HG03575 (cell line): ENCODE results near the gene CEP41.

Source experiments
- ATAC-seq: cut with Tn5 transposase; IDR thresholded peaks from one replicate; pipeline ENCODE4 v1.9.1; 2021; ENCODE audit not compliant: unreplicated experiment, insufficient number of reproducible peaks, low FRiP score; ENCODE audit errors: extremely low read depth

Gene CEP41

GRCh38 chr7:130425796-130426195 lies 15.0 kb downstream of the CEP41 start:
- no peak for ATAC-seq

GRCh38 chr7:130423501-130424037 lies 17.2 kb downstream of the CEP41 start:
- ATAC-seq, result no peak

- no peak for ATAC-seq
Observed at GRCh38 chr7:130421684-130422083, 19.1 kb downstream of the CEP41 start.

GRCh38 chr7:130420943-130421578 lies 19.8 kb downstream of the CEP41 start:
- no peak for ATAC-seq

- no peak for ATAC-seq
Observed at GRCh38 chr7:130419658-130420057, 21.2 kb downstream of the CEP41 start.

GRCh38 chr7:130418306-130418705 lies 22.5 kb downstream of the CEP41 start:
- ATAC-seq, result no peak

DNA sequence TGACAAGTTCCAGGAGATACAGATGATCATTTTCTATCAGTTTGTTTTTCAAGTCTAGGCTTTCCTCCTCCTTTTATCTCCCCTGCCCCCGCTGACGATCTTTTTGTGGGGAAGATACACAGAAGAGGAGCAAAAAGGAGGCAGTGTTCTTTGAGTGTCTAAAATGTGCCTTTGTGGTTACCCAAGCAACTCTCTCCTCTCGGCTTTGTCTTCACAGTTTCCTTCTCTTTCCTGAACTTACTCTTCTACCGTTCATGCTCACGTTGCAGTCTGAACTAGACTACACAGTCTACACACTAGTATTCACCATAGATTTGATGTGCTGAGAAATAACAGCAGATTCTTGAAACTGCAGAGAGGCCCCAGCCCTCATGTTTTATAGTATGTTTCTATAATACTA lies 23.6 kb downstream of the CEP41 start:
- ATAC-seq, result no peak

- ATAC-seq, result no peak
Observed at GRCh38 chr7:130415006-130415405, 25.8 kb downstream of the CEP41 start.

DNA sequence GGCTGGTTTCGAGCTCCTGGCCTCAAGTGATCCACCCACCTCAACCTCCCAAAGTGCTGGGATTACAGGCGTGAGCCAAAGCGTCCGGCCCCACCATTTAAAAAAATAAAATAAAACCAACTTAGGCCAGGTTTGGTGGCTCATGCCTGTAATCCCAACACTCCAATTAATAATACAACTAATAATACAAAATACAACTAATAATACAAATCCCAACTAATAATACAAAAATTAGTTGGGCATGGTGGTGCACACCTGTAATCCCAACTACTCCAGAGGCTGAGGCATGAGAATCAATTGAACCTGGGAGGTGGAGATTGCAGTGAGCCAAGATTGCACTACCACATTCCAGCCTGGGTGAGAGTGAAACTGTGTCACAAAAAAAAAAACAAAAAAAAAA lies 27.6 kb downstream of the CEP41 start:
- no peak for ATAC-seq

GRCh38 chr7:130410868-130411541 lies 29.8 kb downstream of the CEP41 start:
- no peak for ATAC-seq

DNA sequence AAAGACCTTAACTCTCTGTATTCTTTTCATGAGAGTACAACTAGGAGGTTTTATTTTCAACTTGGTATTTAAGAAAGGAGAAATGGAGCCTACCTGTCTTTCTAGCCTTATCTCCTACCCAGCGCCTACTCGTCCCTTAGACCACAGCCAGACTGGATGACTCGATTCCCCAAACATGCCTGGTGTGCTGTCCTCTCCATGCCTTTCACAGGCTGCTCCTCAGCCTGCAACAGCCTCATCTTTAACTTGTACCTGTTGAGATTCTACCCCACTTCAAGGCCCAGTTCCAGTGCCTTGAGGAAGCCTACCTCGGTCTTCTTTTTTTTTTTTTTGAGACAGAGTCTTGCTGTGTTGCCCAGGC lies 31.1 kb downstream of the CEP41 start:
- no peak for ATAC-seq

GRCh38 chr7:130409067-130409711 lies 31.6 kb downstream of the CEP41 start:
- no peak for ATAC-seq

GRCh38 chr7:130405003-130405402 lies 35.8 kb downstream of the CEP41 start:
- no peak for ATAC-seq

- no peak for ATAC-seq
Observed at GRCh38 chr7:130401578-130401977, 39.2 kb downstream of the CEP41 start.

- ATAC-seq, result no peak
Observed at GRCh38 chr7:130401101-130401500, 39.7 kb downstream of the CEP41 start.

- ATAC-seq, result no peak
Observed at GRCh38 chr7:130400120-130400572, 40.7 kb downstream of the CEP41 start.

DNA sequence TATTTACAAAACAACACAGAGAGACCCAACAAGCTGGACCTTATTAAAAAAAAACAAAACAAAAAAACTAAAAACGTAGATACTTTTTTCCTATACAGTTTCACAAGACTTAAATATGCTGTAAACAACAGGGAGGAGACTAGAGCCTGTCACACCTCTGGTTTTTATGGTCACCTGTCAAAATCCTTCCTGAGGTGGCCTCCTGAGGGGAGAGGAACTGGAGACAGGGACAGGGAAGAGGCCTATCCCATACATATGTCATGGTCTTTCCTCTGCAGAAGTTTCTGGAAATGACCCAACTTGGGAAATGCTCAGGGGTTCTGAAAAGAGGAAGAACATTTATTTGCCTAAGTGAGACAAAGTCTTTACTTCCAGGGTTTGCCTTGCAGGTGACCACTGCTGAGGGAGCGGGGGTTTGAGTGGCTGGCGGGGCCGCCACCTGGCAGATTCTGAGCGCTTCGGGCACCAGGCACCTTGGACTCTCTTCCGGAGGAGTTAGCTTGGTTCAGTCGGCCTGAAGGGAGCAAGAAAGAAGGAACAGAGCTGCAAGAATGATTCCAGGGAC lies 42.2 kb downstream of the CEP41 start:
- ATAC-seq, result no peak

DNA sequence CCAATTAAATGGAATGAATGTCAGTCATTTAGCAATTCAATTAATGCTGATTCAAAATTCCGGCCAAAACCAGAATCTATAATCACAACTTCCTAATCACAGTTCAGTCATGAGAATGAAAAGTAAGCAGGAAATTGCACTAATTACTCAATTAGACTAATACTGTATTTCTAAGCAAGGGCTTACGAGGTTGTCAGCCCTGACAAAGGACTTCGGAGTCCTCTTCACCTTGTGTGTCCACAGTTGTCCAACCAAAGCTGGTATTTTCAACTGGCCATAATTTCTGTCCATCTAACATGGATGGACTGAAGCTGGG lies 43.1 kb downstream of the CEP41 start:
- ATAC-seq, result no peak

GRCh38 chr7:130397051-130397757 lies 43.6 kb downstream of the CEP41 start:
- ATAC-seq, result no peak
